Astrocyte (in vitro differentiated cells and primary cell): Measurements from ENCODE around the gene ZNF407.

Experiments used
- EZH2 ChIP-seq: IDR thresholded peaks from 2 replicates; pipeline ENCODE4 v1.6.1; 2012; ENCODE audit warnings: mild to moderate bottlenecking, low read length, inconsistent platforms; ENCODE audit not compliant: insufficient read depth
- TF ChIP-seq, protein P1 (sequence below): IDR thresholded peaks from 2 replicates; pipeline ENCODE4 v1.5.1; 2011; ENCODE audit warnings: low read depth, mild to moderate bottlenecking, inconsistent platforms, low read length, moderate library complexity; ENCODE audit not compliant: insufficient read depth

DNA sequence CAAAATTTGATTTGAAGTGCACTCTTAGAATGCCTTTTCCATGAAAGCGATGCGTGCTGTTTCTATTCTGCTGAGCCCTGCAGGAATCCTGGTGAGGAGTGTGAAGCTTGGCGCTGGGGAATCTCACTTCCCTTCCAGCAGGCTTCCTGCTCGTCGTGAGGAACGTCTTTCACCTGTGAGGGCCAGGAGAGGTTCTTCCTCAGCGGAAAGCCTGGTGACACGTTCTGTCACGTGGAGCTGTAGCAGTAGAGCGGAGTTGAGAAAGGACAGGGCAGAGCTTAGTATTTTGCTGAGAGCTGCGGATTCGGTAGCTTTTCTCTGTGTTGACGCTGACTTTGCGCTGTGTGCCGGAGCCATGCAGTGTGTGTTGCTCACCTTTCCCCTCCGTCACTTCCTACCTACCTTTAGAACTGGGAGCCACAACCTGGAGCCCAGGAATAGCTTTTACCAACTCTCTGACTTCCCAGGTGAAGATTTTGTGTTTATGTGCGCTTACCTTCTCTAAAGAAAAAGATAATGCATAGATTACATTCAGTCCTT lies 316.5 kb downstream of the ZNF407 start:
- TF ChIP-seq, protein P1, sequence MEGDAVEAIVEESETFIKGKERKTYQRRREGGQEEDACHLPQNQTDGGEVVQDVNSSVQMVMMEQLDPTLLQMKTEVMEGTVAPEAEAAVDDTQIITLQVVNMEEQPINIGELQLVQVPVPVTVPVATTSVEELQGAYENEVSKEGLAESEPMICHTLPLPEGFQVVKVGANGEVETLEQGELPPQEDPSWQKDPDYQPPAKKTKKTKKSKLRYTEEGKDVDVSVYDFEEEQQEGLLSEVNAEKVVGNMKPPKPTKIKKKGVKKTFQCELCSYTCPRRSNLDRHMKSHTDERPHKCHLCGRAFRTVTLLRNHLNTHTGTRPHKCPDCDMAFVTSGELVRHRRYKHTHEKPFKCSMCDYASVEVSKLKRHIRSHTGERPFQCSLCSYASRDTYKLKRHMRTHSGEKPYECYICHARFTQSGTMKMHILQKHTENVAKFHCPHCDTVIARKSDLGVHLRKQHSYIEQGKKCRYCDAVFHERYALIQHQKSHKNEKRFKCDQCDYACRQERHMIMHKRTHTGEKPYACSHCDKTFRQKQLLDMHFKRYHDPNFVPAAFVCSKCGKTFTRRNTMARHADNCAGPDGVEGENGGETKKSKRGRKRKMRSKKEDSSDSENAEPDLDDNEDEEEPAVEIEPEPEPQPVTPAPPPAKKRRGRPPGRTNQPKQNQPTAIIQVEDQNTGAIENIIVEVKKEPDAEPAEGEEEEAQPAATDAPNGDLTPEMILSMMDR: no peak
- TF ChIP-seq EZH2: no peak
